Sciatic nerve (tissue), 2 donors: ENCODE data around the gene SAMD9. TPM values are rescaled to one million over a fixed set of nuclear protein-coding genes. Genes with fewer than 3 reads are reported as not detected.

Experiments used
- ATAC-seq: fragments of 200-7000 bp; cut with Tn5 transposase; one replicate; pipeline ENCODE4 v1.9.1; 2020; ENCODE audit warnings: mild to moderate bottlenecking, moderate library complexity
- DNase-seq: peaks from one replicate; pipeline ENCODE4 v3.0.0-alpha.2; 2020; ENCODE audit warnings: low spot score
- intact Hi-C: fragments of 100-400 bp; cut with DNase I; formaldehyde crosslinking; loops from one replicate; pipeline ENCODE4 v1.14.2; 2022
- total RNA-seq: library from RNA; stranded (reverse); fragmentation: NEBNext Ultra II Directional; extraction: Animal tissue kit (Norgen Biotek cat#: 25700); gene quantifications from one replicate; pipeline ENCODE4 v1.2.1, GENCODE V29; 2021
- donor health status: DM: no; HTN: no; CAD: no.
- donor health status: DM: no; HTN: no; CAD: no.

Gene SAMD9
- total RNA-seq, 1 donor from 2014 or later: 10.2 TPM

DNA sequence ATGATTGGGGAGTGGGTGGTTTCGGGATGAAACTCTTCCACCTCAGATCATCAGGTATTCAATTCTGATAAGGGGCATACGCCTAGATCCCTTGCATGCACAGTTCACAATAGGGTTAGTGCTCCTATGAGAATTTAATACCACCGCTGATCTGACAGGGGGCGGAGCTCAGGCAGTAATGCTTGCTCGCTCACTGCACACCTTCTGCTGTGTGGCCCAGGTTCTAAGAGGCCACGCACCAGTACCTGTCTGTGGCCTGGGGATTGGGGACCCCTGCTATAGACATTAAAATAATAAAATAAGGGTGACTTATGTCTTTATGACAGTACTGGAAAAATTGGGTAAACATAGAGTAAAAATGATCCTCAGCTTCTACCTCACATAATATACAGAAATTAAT is 66.1 kb downstream of the SAMD9 start:
- intact Hi-C loops: loop anchor here (10.0 kb wide), 1 partner anchor 427 kb away; no protein-coding TSS in a partner anchor
- ATAC-seq: no peak
- DNase-seq: no peak

Other genes starting within 250 kb of the SAMD9 start
- gene SAMD9L, start 30.4 kb upstream of the SAMD9 start, total RNA-seq: 28.4 TPM
- 0.49 TPM for gene HEPACAM2, start 108.5 kb upstream of the SAMD9 start, total RNA-seq
- 41.6 TPM for gene VPS50, start 114.4 kb upstream of the SAMD9 start, total RNA-seq